Activated T-helper 1 cell treated with anti-CD3 and anti-CD28 coated beads, Interleukin-12 subunit alpha, Interleukin-12 subunit beta, Interleukin-2, Interleukin-4 antibody, amounts not matched to agents 30 ng/mL and 10 ng/mL and 1 ng/mL, durations not matched to agents 14 hours and 24 hours and 36 hours (primary cell): Measurements from ENCODE around the gene PHKB. TPM values are rescaled to one million over a fixed set of nuclear protein-coding genes. Genes with fewer than 3 reads are reported as not detected.

Experiments used
- DNase-seq: peaks from one replicate; pipeline ENCODE4 v3.0.0; 2021; ENCODE audit warnings: low spot score
- H3K27ac Mint-ChIP-seq: one replicate; pipeline ENCODE4 v1.8.0; 2021; ENCODE audit warnings: mild to moderate bottlenecking, mixed read lengths
- H3K27me3 Mint-ChIP-seq: one replicate; pipeline ENCODE4 v1.8.0; 2022; ENCODE audit warnings: mild to moderate bottlenecking, moderate library complexity, mixed read lengths; ENCODE audit not compliant: insufficient read depth
- H3K36me3 Mint-ChIP-seq: one replicate; pipeline ENCODE4 v1.8.0; 2021; ENCODE audit warnings: low read depth, mixed read lengths
- H3K4me1 Mint-ChIP-seq: one replicate; pipeline ENCODE4 v1.8.0; 2021; ENCODE audit warnings: low read depth, mixed read lengths
- H3K4me3 Mint-ChIP-seq: one replicate; pipeline ENCODE4 v1.8.0; 2021; ENCODE audit warnings: mild to moderate bottlenecking, moderate library complexity, mixed read lengths
- H3K9me3 Mint-ChIP-seq: one replicate; pipeline ENCODE4 v1.8.0; 2021; ENCODE audit warnings: mixed read lengths
- intact Hi-C: fragments of 100-400 bp; cut with micrococcal nuclease; formaldehyde crosslinking; loops from one replicate; pipeline ENCODE4 v1.15.1; 2024
- total RNA-seq: library from RNA; stranded (reverse); gene quantifications from 2 replicates; pipeline ENCODE4 v1.2.3, GENCODE V29; 2022

Gene PHKB
- total RNA-seq, 1 donor from 2014 or later: 26.6 TPM

DNA sequence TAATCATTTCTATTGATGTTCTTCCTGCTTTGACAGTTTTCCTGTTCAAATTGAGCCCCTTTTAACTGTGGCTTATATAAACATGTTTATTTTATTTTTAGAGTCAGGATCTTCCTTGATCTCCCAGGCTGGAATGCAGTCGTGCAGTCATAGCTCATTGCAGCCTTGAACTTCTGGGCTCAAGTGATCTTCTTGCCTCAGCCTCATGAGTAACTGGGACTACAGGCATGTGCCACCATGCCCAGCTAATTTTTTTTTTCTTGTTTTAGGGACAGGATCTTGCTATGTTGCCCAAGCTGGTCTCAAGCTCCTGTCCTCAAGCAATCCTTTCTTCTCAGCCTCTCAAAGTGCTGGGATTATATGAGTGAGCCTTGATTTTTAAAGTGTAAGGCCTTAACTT, 14.7 kb downstream of the PHKB start:
- Mint-ChIP-seq H3K4me3 (no peak overlapping the region), H3K9me3 (no peaks in the 10 kb centered on the region), H3K27ac (no peak overlapping the region), H3K36me3 (peaks cover 2% of the 10 kb centered on the region), H3K27me3 (no peaks in the 10 kb centered on the region), H3K4me1 (peaks cover 12% of the 10 kb centered on the region)
- DNase-seq: no peak
- intact Hi-C loops: no loop called here

DNA sequence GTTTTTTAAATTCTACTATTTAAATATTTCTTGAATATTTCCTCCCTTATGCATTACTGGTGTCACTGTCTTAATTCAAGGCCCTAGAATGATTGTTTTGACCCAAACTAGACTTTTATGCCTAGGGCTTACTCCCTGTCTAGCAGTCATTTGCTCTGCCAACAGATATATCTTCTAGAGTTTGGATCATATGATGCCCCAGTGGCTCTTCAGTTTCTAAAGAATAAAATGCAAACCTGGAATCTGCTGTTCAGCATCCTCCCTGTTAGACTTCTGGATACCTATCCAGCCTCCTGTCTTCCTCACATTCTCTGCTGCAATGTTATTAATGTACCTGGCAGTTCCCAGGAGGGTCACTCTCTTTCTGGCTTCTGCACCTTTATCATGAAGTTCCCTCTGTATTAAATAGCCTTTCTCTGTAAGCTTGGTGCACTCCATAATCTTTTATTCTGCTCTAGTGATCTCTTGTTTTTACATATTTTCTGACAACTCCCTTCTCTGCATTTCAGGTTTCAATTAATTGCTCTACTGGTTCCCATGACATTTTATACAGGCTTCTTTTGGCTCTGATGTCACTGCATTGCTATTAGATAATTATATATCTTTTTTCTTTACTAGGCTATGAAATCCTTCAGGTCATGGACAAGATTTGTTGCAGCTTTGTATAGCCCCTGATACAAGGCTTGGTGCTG, 15.7 kb downstream of the PHKB start:
- no peak overlapping the region for H3K27ac Mint-ChIP-seq
- H3K36me3 Mint-ChIP-seq: peaks cover 2% of the 10 kb centered on the region
- intact Hi-C loops: no loop called here
- no peak for DNase-seq
- H3K4me3 Mint-ChIP-seq: no peak overlapping the region
- peaks cover 18% of the 10 kb centered on the region for H3K4me1 Mint-ChIP-seq
- no peaks in the 10 kb centered on the region for H3K9me3 Mint-ChIP-seq
- no peaks in the 10 kb centered on the region for H3K27me3 Mint-ChIP-seq

DNA sequence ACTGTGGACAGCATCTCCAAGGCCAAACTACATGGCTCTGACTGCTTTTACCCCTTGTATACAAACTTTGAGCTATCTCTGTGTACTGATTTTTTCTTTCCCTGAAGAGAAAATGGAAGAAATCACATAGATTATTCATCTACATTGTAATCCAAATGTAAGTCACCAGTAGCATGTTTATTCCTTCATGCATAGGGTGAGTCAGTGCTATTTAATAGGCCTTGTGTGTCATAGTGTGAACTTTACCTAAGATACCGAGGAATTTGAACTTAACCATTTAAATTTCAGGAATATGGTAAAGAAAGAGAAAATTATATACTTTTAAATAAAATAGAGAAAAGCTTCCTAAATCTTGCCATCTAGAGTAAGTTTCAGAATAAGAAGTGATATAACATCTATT, 16.5 kb downstream of the PHKB start:
- no peaks in the 10 kb centered on the region for H3K27me3 Mint-ChIP-seq
- H3K27ac Mint-ChIP-seq: no peak overlapping the region

DNA sequence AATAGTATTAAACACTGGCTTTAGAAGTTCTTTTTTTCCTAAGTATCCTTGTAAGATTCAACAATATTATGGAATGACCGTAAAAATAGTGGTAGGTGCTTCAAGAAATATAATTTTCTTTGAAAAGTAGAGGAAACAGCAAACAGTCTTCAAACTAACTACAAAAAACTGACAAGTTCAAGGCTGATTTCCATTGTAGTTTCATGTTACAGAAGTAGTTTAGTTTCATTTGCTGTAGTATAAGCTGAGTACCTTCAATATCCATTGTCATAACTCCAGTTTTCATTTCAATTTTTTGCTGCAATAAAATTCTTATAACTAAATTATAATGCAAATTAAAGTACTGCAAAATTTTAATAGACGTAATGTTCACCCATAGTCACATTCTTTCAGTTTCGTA, 19.3 kb downstream of the PHKB start:
- no peak overlapping the region for H3K27ac Mint-ChIP-seq
- peaks cover 21% of the 10 kb centered on the region for H3K4me1 Mint-ChIP-seq
- no peak for DNase-seq
- no peaks in the 10 kb centered on the region for H3K9me3 Mint-ChIP-seq
- no peak overlapping the region for H3K4me3 Mint-ChIP-seq
- intact Hi-C loops: no loop called here
- H3K27me3 Mint-ChIP-seq: no peaks in the 10 kb centered on the region
- H3K36me3 Mint-ChIP-seq: no peaks in the 10 kb centered on the region

More for the DNA sequence above, 16.5 kb downstream of the PHKB start:
- H3K4me1 Mint-ChIP-seq: peaks cover 21% of the 10 kb centered on the region
- peaks cover 2% of the 10 kb centered on the region for H3K36me3 Mint-ChIP-seq
- intact Hi-C loops: no loop called here
- DNase-seq: no peak
- H3K9me3 Mint-ChIP-seq: no peaks in the 10 kb centered on the region
- H3K4me3 Mint-ChIP-seq: no peak overlapping the region

DNA sequence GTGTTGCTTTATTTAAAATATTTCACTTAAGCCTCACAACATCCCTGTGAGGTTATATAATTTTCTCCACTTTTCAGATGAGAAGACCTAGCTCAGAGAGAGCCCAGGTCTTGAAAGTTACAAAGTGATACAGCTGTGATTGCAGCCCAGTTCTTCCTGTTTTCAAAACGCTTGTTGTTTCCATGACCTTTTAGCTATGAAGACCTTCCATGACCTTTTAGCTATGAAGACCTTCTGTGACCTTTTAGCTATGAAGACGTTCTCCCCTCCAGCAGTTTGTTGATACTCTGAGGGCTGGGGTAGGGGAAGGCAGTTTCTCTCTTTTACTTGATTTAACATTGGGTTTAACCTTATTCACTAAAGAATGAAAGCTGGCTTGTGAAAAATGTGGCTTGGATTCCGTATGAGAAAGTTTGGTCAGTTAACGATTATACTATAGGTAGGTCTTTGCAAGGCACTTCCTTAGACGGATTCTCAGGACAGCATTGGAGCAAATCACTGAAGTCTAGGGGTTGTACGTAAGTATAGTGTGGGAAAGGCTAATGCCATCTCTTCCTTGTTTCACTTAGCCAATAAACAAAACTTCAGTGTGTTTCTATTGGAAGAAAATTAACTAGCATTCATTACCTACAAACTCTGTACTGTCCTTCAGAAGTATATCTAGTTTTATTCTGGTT, 20.7 kb downstream of the PHKB start:
- no peaks in the 10 kb centered on the region for H3K9me3 Mint-ChIP-seq
- no peak overlapping the region for H3K4me3 Mint-ChIP-seq
- no peaks in the 10 kb centered on the region for H3K27me3 Mint-ChIP-seq
- intact Hi-C loops: no loop called here
- peaks cover 21% of the 10 kb centered on the region for H3K4me1 Mint-ChIP-seq
- no peaks in the 10 kb centered on the region for H3K36me3 Mint-ChIP-seq
- no peak for DNase-seq
- H3K27ac Mint-ChIP-seq: no peak overlapping the region

DNA sequence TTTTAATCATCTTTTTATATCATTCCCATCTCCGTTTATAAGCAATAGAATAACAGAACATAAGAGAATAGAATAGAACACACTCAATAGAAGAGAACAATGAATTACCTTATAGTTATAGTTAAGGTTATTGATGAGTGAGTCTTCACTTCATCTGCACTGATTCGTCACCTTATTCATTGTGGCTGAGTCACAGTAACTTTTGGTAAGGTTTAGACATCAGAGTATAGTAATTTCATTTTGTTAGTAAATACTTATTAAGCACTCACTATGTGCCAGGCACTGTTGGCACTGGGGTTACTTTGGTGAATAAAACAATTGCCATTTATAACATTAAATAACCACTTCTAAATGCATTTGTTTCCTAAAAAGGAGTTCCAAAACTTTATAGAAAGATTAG, 22.5 kb downstream of the PHKB start:
- no peak for DNase-seq
- H3K9me3 Mint-ChIP-seq: no peaks in the 10 kb centered on the region
- no peaks in the 10 kb centered on the region for H3K27me3 Mint-ChIP-seq
- intact Hi-C loops: no loop called here
- H3K4me1 Mint-ChIP-seq: peaks cover 21% of the 10 kb centered on the region
- peaks cover 2% of the 10 kb centered on the region for H3K36me3 Mint-ChIP-seq
- H3K4me3 Mint-ChIP-seq: no peak overlapping the region
- no peak overlapping the region for H3K27ac Mint-ChIP-seq

DNA sequence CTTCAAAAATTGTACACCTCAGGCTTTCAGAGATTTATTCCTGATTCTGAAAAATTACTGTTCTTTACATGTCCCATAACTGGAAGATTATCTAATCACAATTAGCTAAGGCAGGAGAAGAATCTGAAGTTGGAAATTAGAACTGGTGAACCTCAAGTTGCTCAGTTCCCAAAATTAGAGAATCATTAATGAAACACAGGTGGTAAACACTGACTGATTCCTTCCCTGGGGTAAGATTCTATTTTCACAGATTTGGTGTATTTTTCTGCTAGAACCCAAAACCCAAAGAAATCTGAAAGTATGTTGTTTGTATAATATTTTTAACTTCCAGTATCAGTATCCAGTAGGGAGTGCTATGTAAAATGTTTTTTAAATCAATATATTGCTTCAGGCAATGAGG, 25.7 kb downstream of the PHKB start:
- Mint-ChIP-seq H3K9me3 (peaks cover 11% of the 10 kb centered on the region), H3K4me3 (no peak overlapping the region), H3K4me1 (peaks cover 2% of the 10 kb centered on the region), H3K27me3 (no peaks in the 10 kb centered on the region), H3K27ac (no peak overlapping the region), H3K36me3 (peaks cover 7% of the 10 kb centered on the region)
- no peak for DNase-seq
- intact Hi-C loops: no loop called here

DNA sequence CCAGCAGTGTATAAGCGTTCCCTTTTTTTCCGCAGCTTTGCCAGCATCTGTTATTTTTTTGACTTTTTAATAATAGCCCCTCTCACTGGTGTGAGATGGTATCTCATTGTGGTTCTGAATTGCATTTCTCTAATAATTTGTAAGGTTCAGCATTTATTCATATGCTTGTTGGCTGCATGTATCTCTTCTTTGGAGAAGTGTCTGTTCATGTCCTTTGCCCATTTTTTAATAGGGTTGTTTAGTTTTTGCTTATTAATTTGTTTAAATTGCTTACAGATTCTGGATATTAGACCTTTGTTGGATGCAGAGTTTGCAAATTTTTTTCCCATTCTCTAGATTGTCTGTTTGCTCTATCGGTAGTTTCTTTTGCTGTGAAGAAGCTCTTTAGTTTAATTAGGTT, 26.9 kb downstream of the PHKB start:
- DNase-seq: no peak
- Mint-ChIP-seq H3K4me1 (peaks cover 11% of the 10 kb centered on the region), H3K36me3 (peaks cover 7% of the 10 kb centered on the region), H3K4me3 (no peak overlapping the region), H3K27ac (no peak overlapping the region), H3K27me3 (no peaks in the 10 kb centered on the region), H3K9me3 (peaks cover 11% of the 10 kb centered on the region)
- intact Hi-C loops: no loop called here

DNA sequence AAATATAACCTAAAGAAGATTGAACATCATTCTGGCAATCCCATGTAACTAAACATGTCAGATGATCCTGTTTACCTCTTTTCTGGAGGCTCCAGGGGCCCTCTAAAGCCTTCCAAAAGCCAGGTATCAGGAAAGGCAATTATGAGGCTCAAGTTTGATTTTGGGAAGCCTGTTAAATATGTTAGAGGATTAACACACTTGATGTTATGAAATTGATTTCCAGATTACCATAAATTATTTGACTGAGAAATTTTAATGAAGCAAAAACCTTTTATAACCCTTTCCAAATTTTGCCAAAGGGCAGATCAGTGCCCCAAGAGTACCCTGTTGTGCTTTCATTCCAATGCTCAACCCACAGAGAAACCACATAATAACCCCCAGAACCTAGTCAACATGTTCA, 29.3 kb downstream of the PHKB start:
- Mint-ChIP-seq H3K9me3 (peaks cover 11% of the 10 kb centered on the region), H3K27ac (no peak overlapping the region), H3K27me3 (no peaks in the 10 kb centered on the region), H3K4me1 (peaks cover 26% of the 10 kb centered on the region), H3K4me3 (no peak overlapping the region), H3K36me3 (peaks cover 7% of the 10 kb centered on the region)
- DNase-seq: no peak
- intact Hi-C loops: no loop called here

DNA sequence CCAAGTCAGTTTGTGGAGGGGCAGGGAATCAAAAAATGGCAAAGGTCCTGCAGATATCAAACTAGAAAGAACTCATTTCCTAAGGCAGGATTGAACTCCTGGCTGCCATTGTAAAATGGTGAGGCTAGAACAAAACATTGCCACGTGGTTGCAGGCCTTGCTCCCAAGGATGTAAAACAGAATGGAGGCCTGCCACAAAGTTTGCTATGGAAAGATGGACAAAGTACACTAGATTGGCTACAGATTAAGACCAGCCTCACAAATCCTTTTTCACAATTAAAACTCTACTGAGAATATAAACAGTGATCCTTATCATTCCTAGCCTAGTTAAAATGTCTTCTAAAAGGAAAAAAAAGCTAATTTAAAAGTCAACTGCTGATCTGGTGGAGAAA, 30.9 kb downstream of the PHKB start:
- Mint-ChIP-seq H3K4me1 (peaks cover 26% of the 10 kb centered on the region), H3K9me3 (peaks cover 11% of the 10 kb centered on the region), H3K27me3 (no peaks in the 10 kb centered on the region), H3K27ac (no peak overlapping the region), H3K4me3 (no peak overlapping the region), H3K36me3 (peaks cover 7% of the 10 kb centered on the region)
- no peak for DNase-seq
- intact Hi-C loops: no loop called here

DNA sequence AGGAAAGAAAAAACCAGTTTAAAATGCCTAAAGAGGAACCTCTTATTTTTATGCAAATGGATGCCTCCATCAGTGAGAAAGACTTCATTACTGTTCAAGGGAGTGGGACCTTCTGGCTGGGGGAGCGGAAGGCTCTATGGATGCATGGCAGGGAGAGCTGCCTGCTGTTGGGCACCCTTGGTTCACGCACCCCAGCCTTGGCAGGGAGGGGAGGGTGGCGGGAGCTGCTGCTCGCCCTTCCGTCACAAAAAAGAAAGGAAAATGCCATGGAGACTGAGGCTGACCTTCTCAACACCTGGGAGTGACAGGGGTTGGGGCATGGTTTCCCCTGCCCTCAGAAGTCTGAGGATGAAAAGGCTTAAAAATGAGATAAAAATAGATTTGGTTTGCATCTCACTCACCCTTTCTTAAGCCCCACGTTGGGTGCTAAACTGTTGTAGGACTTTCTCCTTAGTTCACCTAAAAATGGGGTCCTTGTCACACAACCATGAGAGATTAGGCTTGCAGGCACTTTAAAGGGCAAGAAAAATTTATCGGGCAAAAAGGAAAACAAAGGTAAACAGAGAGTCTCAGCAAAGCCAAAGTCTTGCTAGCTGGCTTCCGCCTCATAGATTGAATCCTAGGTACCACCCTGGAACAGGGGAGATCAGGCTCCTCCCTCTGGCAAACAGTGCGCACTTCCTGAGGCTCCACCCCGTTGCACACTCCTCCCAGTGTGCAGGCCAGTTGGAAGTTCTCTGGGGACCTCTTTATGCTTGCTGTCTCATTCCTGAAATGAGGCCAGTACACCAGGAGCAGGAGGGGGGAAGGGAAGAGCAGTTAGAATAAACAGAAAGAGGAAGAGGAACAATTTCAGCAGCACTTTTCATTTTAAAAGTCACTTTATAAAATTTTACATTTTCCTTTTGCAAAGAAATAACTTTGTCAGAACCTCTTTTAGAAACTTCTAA, 31.6 kb downstream of the PHKB start:
- Mint-ChIP-seq H3K4me3 (peak overlapping the region; percentile 66), H3K4me1 (peaks cover 26% of the 10 kb centered on the region), H3K27me3 (no peaks in the 10 kb centered on the region), H3K36me3 (peaks cover 7% of the 10 kb centered on the region), H3K9me3 (peaks cover 11% of the 10 kb centered on the region), H3K27ac (peak overlapping the region; percentile 72)
- no peak for DNase-seq
- intact Hi-C loops: no loop called here

DNA sequence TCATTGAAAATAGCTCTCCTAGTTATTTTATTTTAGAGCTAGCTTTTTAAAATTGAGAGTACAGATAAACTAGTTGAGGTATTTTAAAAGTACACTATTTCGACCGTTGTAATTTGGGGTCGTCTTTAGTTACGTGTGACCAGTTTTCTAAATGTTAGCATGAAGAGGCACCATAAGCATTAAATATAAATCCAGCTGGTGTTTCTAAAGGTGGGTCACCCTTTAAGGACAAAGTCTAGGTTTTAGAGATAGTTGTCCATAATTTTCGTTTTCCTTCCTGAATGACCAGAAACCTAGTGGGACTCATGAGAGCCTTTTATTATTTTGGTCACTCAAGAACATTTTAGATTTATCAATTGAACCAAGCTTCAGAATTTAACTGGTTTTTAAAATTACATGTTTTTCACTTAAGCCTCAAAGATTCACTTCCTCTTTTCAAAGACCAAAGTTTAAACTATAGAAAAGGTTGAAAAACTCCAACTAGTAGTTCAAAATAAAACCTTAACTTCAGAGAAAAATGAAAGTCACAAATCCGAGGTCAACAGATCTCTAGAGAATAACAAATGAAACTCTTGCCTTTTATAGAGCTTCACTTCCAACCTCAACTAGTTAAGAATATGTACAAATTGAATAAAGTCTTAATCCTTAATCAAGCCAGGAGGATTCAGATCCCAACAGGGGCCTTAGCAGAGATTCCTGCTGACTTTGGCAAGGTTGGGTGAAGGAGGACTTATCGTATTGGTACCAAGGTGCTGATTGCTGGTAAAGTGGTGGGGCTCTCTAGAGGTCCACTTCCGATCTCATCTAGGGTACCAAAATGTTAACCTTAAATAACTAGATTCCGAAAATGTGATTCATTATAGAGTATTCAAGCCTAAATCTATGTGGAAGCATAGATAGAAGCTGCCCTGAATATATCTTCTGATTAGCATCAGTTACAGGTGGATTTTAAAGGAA, 32.5 kb downstream of the PHKB start:
- H3K4me3 Mint-ChIP-seq: no peak overlapping the region
- H3K4me1 Mint-ChIP-seq: peaks cover 26% of the 10 kb centered on the region
- DNase-seq: no peak
- intact Hi-C loops: no loop called here
- peaks cover 11% of the 10 kb centered on the region for H3K9me3 Mint-ChIP-seq
- no peaks in the 10 kb centered on the region for H3K27me3 Mint-ChIP-seq
- no peak overlapping the region for H3K27ac Mint-ChIP-seq
- H3K36me3 Mint-ChIP-seq: peaks cover 10% of the 10 kb centered on the region
